ENCODE data around the gene SV2C. TPM values are rescaled to one million over a fixed set of nuclear protein-coding genes. Genes with fewer than 3 reads are reported as not detected.

Gene SV2C
- total RNA-seq, 4 donors from 2014 or later, result 0.06 to 0.36 (median 0.13) TPM

GRCh38 chr5:76389513-76390154 is 306.5 kb downstream of the SV2C start:
- no peak for DNase-seq (ENCODE audit: low spot score)
- no peak for ATAC-seq (ENCODE audit: low FRiP score)
- no peak for TF ChIP-seq CTCF (IDR thresholded peaks at IDR 0.05)

- no peak for TF ChIP-seq CTCF (IDR thresholded peaks at IDR 0.05)
- ATAC-seq (ENCODE audit: low FRiP score), result no peak
- DNase-seq (ENCODE audit: low spot score), result no peak
Observed at GRCh38 chr5:76391014-76391413, 307.8 kb downstream of the SV2C start.

- ATAC-seq (ENCODE audit: low FRiP score), result no peak
- no peak for DNase-seq (ENCODE audit: low spot score)
- TF ChIP-seq CTCF (IDR thresholded peaks at IDR 0.05), result no peak
Observed at GRCh38 chr5:76393035-76393680, 310.0 kb downstream of the SV2C start.

GRCh38 chr5:76397200-76397599 is 314.0 kb downstream of the SV2C start:
- TF ChIP-seq CTCF (IDR thresholded peaks at IDR 0.05), result no peak
- ATAC-seq (ENCODE audit: low FRiP score) (no peak), DNase-seq (ENCODE audit: low spot score) (no peak)

- no peak for TF ChIP-seq CTCF (IDR thresholded peaks at IDR 0.05)
- DNase-seq (ENCODE audit: low spot score) (no peak), ATAC-seq (ENCODE audit: low FRiP score) (no peak)
Observed at GRCh38 chr5:76399268-76399667, 316.1 kb downstream of the SV2C start.

GRCh38 chr5:76400466-76400865 is 317.3 kb downstream of the SV2C start:
- DNase-seq (ENCODE audit: low spot score), result no peak

More at GRCh38 chr5:76400466-76400865, 317.3 kb downstream of the SV2C start:
- TF ChIP-seq CTCF (IDR thresholded peaks at IDR 0.05), result no peak
- no peak for ATAC-seq (ENCODE audit: low FRiP score)
